Osteocyte (in vitro differentiated cells): ENCODE results near the gene CYB5R4. TPM values are rescaled to one million over a fixed set of nuclear protein-coding genes. Genes with fewer than 3 reads are reported as not detected.

Experiments used
- DNase-seq: peaks from one replicate; pipeline ENCODE4 v3.0.0; 2021; ENCODE audit warnings: mixed read lengths; ENCODE audit not compliant: unreplicated experiment; ENCODE audit errors: extremely low spot score
- H3K27ac Mint-ChIP-seq: one replicate; pipeline ENCODE4 v1.8.0; 2021; ENCODE audit warnings: mild to moderate bottlenecking, mixed read lengths; ENCODE audit not compliant: unreplicated experiment
- H3K27me3 Mint-ChIP-seq: one replicate; pipeline ENCODE4 v1.8.0; 2021; ENCODE audit warnings: mixed read lengths; ENCODE audit not compliant: unreplicated experiment
- H3K36me3 Mint-ChIP-seq: one replicate; pipeline ENCODE4 v1.8.0; 2021; ENCODE audit warnings: mixed read lengths; ENCODE audit not compliant: unreplicated experiment
- H3K4me1 Mint-ChIP-seq: one replicate; pipeline ENCODE4 v1.8.0; 2021; ENCODE audit warnings: mixed read lengths; ENCODE audit not compliant: unreplicated experiment
- H3K4me3 Mint-ChIP-seq: one replicate; pipeline ENCODE4 v1.8.0; 2021; ENCODE audit warnings: mild to moderate bottlenecking, moderate library complexity, mixed read lengths; ENCODE audit not compliant: unreplicated experiment
- H3K9me3 Mint-ChIP-seq: one replicate; pipeline ENCODE4 v1.8.0; 2021; ENCODE audit warnings: mixed read lengths; ENCODE audit not compliant: unreplicated experiment
- total RNA-seq: library from RNA; stranded (reverse); gene quantifications from 2 replicates; pipeline ENCODE4 v1.2.1, GENCODE V29; 2021
- TF ChIP-seq, protein P1 (sequence below): fragments of 200-600 bp; sonication (generic); IDR thresholded peaks from 2 replicates; pipeline ENCODE4 v1.5.0; 2021; ENCODE audit warnings: antibody characterized with exemption, mild to moderate bottlenecking, moderate library complexity

CYB5R4 gene
- total RNA-seq, 1 donor from 2014 or later, result 10.9 TPM

DNA sequence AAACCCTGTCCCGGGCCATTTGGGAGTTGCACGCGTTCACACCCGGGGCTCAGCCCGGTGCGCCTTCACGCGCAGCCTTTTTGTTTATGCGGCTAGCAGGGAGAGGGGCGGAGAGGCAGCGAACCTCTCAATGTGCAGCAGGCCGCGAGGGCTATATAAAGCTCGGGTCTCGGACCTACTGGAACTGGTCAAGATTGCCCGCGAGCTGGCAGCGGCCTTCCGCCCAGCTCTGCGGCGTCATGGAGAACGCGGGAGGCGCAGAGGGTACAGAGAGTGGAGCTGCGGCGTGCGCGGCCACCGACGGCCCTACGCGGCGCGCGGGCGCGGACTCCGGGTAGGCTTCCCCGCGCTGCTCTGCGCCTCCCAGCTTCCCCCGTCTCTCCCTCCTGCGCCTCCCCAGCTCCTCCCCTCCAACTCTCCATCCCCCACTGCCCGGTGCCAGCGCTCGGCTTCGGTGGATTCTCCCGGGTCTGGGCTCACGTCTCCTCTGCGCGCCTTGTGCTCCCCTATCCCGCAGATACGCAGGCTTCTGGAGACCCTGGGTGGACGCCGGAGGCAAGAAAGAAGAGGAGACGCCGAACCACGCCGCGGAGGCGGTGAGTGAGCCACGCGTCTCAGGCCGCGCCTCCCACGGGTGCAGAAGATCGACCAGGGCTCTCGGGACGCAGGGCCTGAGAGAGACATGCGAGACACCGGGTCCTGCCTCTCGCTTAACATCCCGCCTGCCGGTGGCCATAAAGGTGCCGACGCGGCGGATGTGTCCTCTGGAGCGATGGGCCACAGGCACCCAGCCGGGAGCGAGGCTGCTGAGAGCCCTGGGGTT is 6.1 kb upstream of the CYB5R4 start, which contains the start of gene RIPPLY2:
RIPPLY2 (plus strand) TSS at position 183 of the 823 bp plus-strand sequence; CDS start at position 240, 57 bp downstream.
- no peak within 1 kb of the TSS for H3K27ac Mint-ChIP-seq
- H3K9me3 Mint-ChIP-seq, result no peaks in the 10 kb centered on the region
- DNase-seq, result no peak
- peak within 1 kb of the TSS; percentile 72 for H3K4me3 Mint-ChIP-seq
- H3K36me3 Mint-ChIP-seq, result no peaks in the 10 kb centered on the region
- H3K4me1 Mint-ChIP-seq, result peaks cover 12% of the 10 kb centered on the region
- H3K27me3 Mint-ChIP-seq, result peaks cover 74% of the 10 kb centered on the region
- TF ChIP-seq, protein P1, sequence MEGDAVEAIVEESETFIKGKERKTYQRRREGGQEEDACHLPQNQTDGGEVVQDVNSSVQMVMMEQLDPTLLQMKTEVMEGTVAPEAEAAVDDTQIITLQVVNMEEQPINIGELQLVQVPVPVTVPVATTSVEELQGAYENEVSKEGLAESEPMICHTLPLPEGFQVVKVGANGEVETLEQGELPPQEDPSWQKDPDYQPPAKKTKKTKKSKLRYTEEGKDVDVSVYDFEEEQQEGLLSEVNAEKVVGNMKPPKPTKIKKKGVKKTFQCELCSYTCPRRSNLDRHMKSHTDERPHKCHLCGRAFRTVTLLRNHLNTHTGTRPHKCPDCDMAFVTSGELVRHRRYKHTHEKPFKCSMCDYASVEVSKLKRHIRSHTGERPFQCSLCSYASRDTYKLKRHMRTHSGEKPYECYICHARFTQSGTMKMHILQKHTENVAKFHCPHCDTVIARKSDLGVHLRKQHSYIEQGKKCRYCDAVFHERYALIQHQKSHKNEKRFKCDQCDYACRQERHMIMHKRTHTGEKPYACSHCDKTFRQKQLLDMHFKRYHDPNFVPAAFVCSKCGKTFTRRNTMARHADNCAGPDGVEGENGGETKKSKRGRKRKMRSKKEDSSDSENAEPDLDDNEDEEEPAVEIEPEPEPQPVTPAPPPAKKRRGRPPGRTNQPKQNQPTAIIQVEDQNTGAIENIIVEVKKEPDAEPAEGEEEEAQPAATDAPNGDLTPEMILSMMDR, result no peak

GRCh38 chr6:83854001-83854501 is 5.4 kb upstream of the CYB5R4 start:
- TF ChIP-seq, protein P1, result no peak
- Mint-ChIP-seq H3K36me3 (no peaks in the 10 kb centered on the region), H3K27me3 (peaks cover 69% of the 10 kb centered on the region), H3K4me3 (peak overlapping the region; percentile 72), H3K9me3 (no peaks in the 10 kb centered on the region), H3K4me1 (peaks cover 15% of the 10 kb centered on the region), H3K27ac (no peak overlapping the region)
- DNase-seq, result no peak

DNA sequence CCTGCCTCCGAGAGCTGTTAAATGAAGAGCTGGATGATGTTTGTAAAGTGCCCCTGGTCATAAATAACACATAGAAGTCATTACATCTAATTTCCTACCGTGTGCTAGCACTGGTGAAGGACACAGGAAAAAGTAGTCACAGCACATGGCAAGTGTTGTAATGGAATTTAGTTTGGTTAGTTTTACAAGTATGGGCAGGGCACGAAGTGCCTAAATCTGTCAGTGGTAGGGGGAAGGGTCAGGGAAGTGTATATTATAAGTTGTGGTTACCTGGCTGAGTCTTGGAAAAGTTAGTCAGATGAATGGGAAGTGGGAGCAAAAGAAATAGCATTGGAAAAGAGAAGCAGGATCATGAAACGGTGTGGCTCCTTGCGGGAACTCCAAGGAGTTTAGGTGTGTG is 4.7 kb upstream of the CYB5R4 start:
- Mint-ChIP-seq H3K9me3 (no peaks in the 10 kb centered on the region), H3K27me3 (peaks cover 61% of the 10 kb centered on the region), H3K36me3 (no peaks in the 10 kb centered on the region), H3K4me1 (peaks cover 18% of the 10 kb centered on the region), H3K27ac (no peak overlapping the region), H3K4me3 (no peak overlapping the region)
- TF ChIP-seq, protein P1, result no peak
- DNase-seq, result no peak

DNA sequence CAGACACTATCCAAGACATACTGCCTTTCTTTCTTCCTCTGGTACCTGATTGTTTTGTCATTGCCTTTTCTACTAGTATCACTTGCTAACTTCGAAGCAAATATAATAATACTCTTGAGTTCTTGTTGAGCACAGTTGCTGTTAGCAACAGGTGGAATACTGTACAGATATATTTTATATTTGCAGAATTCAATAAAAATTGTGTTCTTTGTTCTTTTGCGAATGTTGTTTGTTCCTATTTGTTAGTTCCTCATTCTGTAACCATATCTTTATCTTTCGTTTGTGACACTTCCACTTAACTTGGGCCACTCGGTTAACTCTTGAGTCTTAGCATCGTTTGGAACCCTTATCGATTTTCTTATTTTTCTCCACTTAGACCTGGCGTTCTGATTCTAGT is 868 bp downstream of the CYB5R4 start:
- peaks cover 3% of the 10 kb centered on the region for H3K36me3 Mint-ChIP-seq
- no peaks in the 10 kb centered on the region for H3K9me3 Mint-ChIP-seq
- peak overlapping the region; percentile 97 for H3K4me3 Mint-ChIP-seq
- DNase-seq, result no peak
- peaks cover 12% of the 10 kb centered on the region for H3K27me3 Mint-ChIP-seq
- TF ChIP-seq, protein P1, result no peak
- H3K4me1 Mint-ChIP-seq, result peaks cover 19% of the 10 kb centered on the region
- peak overlapping the region; percentile 76 for H3K27ac Mint-ChIP-seq

GRCh38 chr6:83860782-83861495 is 1.4 kb downstream of the CYB5R4 start:
- Mint-ChIP-seq H3K27me3 (peaks cover 7% of the 10 kb centered on the region), H3K36me3 (peaks cover 7% of the 10 kb centered on the region), H3K9me3 (no peaks in the 10 kb centered on the region), H3K4me3 (peak overlapping the region; percentile 97), H3K27ac (no peak overlapping the region), H3K4me1 (peaks cover 19% of the 10 kb centered on the region)
- no peak for DNase-seq
- TF ChIP-seq, protein P1, result no peak
